Ascending aorta (tissue), 2 donors: Measurements from ENCODE around the gene TEX19. TPM values are rescaled to one million over a fixed set of nuclear protein-coding genes. Genes with fewer than 3 reads are reported as not detected.

Experiments
- DNase-seq, 2 donors: peaks; one replicate each; pipeline ENCODE4 v3.0.0-alpha.2; 2019; ENCODE audit warnings: low spot score in 2 of 2
- H3K27ac ChIP-seq, 2 donors: fragments of 200-600 bp; sonication (generic); one replicate each; pipeline ENCODE4 v1.5.1; 2016 to 2017; ENCODE audit warnings: mild to moderate bottlenecking in 1 of 2
- H3K27me3 ChIP-seq: fragments of 200-600 bp; sonication (generic); one replicate; pipeline ENCODE4 v1.5.1; 2017
- H3K36me3 ChIP-seq, 2 donors: fragments of 200-600 bp; sonication (generic); one replicate each; pipeline ENCODE4 v1.5.1; 2016
- H3K4me1 ChIP-seq, 2 donors: fragments of 200-600 bp; sonication (generic); one replicate each; pipeline ENCODE4 v1.5.1; 2016 to 2017; ENCODE audit warnings: mild to moderate bottlenecking in 1 of 2
- H3K4me3 ChIP-seq, 2 donors: fragments of 200-600 bp; sonication (generic); one replicate each; pipeline ENCODE4 v1.5.1; 2016 to 2017; ENCODE audit warnings: mild to moderate bottlenecking in 1 of 2
- H3K9me3 ChIP-seq, 2 donors: fragments of 200-600 bp; sonication (generic); one replicate each; pipeline ENCODE4 v1.5.1; 2016
- intact Hi-C: fragments of 100-400 bp; cut with DNase I; formaldehyde crosslinking; loops from one replicate; pipeline ENCODE4 v1.15.1; 2023
- total RNA-seq: library from RNA; depleted of rRNA; stranded (reverse); fragments of >200 nt; gene quantifications from one replicate; pipeline ENCODE4 v1.1.0, GENCODE V29; 2016
- TF ChIP-seq, protein P1 (sequence below), 3 experiments: fragments of 200-600 bp in 2 of 3; fragments of 450-650 bp in 1 of 3; sonication (generic) in 2 of 3; IDR thresholded peaks; one replicate each; pipeline ENCODE4 v1.5.1; 2016 to 2019; ENCODE audit warnings: antibody characterized with exemption in 3 of 3, mild to moderate bottlenecking in 1 of 3, moderate library complexity in 1 of 3

TEX19 gene
- total RNA-seq, 1 donor from 2014 or later = not detected

DNA sequence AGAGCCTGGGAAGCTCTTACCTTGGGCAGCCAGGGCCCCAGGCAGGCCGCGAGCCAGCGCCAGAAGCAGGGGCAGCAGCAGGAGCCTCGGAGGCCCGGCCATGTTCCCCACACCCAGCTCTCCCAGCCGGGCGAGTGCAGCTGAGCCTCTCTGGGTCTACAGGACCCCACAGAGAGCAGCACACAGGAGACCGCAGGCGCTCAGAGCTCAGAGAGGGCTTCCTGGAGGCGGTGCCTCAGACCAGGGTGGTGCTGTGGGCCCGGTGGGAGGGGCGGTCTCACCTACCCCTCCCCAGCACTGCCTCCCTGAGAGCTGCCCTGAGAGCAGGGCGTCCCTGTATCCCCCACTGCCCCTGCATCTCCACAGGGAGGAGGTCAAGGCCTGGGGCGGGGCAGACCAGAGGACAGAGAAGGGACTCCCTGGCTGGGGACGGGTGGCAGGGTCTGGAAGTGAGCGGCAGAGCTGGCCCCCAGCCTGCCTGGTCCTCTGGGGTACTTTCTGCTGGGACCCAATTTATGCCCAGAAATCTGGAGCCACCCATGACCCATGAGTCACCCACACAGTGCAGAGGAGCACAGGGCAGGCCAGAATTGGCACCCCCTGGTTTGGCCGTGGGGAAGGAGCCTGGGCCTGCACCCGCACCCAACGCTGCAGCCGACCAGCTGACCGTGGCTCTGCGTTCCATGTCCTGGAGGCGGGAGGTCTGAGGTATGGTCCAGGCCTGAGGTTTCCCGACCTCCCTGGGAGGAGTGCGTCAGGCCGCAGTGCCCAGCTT is 41.5 kb upstream of the TEX19 start, which contains the start of gene CD7:
TSS of gene CD7 (minus strand) at position 215 of the 775 bp plus-strand sequence. CDS start at position 102, 113 bp downstream.
- Histone ChIP-seq H3K9me3 (no peaks in the 10 kb centered on the region), H3K27me3 (peaks cover 17% of the 10 kb centered on the region), H3K4me1 (peaks cover 0 to 5% of the 10 kb centered on the region in 2 donors), H3K4me3 (no peak within 1 kb of the TSS), H3K27ac (no peak within 1 kb of the TSS), H3K36me3 (no peaks in the 10 kb centered on the region)
- TF ChIP-seq, protein P1, sequence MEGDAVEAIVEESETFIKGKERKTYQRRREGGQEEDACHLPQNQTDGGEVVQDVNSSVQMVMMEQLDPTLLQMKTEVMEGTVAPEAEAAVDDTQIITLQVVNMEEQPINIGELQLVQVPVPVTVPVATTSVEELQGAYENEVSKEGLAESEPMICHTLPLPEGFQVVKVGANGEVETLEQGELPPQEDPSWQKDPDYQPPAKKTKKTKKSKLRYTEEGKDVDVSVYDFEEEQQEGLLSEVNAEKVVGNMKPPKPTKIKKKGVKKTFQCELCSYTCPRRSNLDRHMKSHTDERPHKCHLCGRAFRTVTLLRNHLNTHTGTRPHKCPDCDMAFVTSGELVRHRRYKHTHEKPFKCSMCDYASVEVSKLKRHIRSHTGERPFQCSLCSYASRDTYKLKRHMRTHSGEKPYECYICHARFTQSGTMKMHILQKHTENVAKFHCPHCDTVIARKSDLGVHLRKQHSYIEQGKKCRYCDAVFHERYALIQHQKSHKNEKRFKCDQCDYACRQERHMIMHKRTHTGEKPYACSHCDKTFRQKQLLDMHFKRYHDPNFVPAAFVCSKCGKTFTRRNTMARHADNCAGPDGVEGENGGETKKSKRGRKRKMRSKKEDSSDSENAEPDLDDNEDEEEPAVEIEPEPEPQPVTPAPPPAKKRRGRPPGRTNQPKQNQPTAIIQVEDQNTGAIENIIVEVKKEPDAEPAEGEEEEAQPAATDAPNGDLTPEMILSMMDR (IDR thresholded peaks at IDR 0.05) = no peak
- DNase-seq = no peak
- intact Hi-C loops = no loop called here

DNA sequence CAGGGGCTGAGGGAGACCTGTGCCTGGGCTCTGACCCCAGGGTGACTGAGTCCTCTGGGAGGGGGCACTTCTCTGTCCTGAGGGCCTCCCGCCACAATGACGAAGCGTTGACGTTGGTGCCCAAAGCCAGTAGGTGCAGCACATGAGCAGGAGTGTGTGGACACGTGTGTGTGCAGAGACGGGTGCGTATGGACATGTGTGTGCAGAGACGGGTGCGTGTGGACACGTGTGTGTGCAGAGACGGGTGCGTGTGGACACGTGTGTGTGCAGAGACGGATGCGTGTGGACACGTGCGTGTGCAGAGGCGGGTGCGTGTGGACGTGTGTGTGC is 40.9 kb upstream of the TEX19 start:
- DNase-seq = no peak
- Histone ChIP-seq H3K27ac (no peak overlapping the region), H3K36me3 (no peaks in the 10 kb centered on the region), H3K9me3 (no peaks in the 10 kb centered on the region), H3K4me3 (no peak overlapping the region), H3K27me3 (peaks cover 17% of the 10 kb centered on the region), H3K4me1 (peaks cover 0 to 5% of the 10 kb centered on the region in 2 donors)
- TF ChIP-seq, protein P1 (IDR thresholded peaks at IDR 0.05) = no peak
- intact Hi-C loops = no loop called here

GRCh38 chr17:82318772-82319606 is 40.1 kb upstream of the TEX19 start:
- H3K4me3 ChIP-seq = no peak overlapping the region
- DNase-seq = no peak
- peaks cover 17% of the 10 kb centered on the region for H3K27me3 ChIP-seq
- no peak overlapping the region for H3K27ac ChIP-seq
- H3K9me3 ChIP-seq = no peaks in the 10 kb centered on the region
- intact Hi-C loops = no loop called here
- TF ChIP-seq, protein P1 (IDR thresholded peaks at IDR 0.05) = no peak
- H3K36me3 ChIP-seq = no peaks in the 10 kb centered on the region
- peaks cover 0 to 5% of the 10 kb centered on the region in 2 donors for H3K4me1 ChIP-seq

DNA sequence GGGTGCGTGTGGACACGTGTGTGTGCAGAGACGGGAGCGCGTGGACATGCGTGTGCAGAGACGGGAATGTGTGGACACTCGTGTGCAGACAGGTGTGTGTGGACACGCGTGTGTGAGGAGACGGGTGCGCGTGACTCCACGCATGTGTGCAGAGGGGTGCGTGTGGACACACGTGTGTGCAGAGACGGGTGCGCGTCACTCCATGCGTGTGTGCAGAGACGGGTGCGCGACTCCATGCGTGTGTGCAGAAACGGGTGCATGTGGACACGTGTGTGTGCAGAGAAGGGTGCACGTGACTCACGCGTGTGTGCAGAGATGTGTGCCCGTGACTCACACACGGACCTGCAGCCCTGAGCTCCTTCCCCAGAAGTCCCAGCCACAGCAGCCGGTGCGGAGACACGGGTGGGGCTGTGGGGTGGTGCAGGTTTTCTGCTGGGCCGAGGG is 39.4 kb upstream of the TEX19 start:
- Histone ChIP-seq H3K27ac (no peak overlapping the region), H3K4me1 (peaks cover 0 to 5% of the 10 kb centered on the region in 2 donors), H3K36me3 (no peaks in the 10 kb centered on the region), H3K9me3 (no peaks in the 10 kb centered on the region), H3K27me3 (peaks cover 17% of the 10 kb centered on the region), H3K4me3 (no peak overlapping the region)
- intact Hi-C loops = loop anchor here (2.0 kb wide), 1 partner anchor 83 kb away; no protein-coding TSS in a partner anchor
- TF ChIP-seq, protein P1 (IDR thresholded peaks at IDR 0.05) = no peak
- DNase-seq = no peak

DNA sequence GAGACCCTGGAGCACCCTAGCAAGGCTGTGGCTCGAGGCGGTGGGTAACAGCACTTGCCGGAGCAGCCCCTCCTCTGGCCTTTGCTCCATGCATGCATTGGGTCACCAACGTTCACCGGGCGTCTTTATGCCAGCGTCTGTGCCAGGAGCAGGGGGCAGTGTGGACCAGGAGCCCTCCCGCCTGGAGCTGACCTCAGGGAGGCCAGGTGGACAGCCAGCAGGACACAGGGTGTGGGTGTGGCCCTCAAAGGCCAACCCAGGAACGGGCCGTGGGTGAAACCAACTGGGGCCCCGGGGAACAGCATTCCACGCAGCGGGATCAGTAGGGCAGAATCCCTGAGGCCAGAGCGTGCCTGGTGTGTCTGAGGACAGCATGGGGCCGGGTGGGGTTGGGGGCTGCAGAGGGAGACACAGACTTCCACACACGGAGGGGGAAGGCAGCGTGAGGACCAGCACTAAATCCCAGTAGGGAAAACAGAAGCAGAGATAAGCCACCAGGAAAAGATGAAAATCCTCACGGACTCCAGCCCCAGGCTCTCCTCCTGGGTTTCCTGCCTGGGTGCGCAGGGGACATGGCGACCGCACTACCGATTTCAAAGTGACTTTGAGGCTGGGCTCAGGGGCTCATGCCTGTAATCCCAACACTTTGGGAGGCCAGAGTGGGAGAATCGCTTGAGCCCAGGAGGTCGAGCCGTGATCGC is 38.8 kb upstream of the TEX19 start:
- TF ChIP-seq, protein P1 (IDR thresholded peaks at IDR 0.05) = no peak
- intact Hi-C loops = loop anchor here (2.0 kb wide), 1 partner anchor 83 kb away; no protein-coding TSS in a partner anchor
- no peak overlapping the region for H3K27ac ChIP-seq
- H3K27me3 ChIP-seq = peaks cover 16% of the 10 kb centered on the region
- DNase-seq = no peak
- no peaks in the 10 kb centered on the region for H3K36me3 ChIP-seq
- H3K4me1 ChIP-seq = peaks cover 0 to 5% of the 10 kb centered on the region in 2 donors
- no peaks in the 10 kb centered on the region for H3K9me3 ChIP-seq
- H3K4me3 ChIP-seq = no peak overlapping the region
